Inflammatory macrophage treated with lipopolysaccharide for 1 hour (primary cell): Measurements from ENCODE around the gene LRP1B.

Source experiments
- DNase-seq, 2 donors: peaks; one replicate each; pipeline ENCODE4 v3.0.0-alpha.2; 2020 to 2022

The LRP1B gene

GRCh38 chr2:141497272-141497671, 633.5 kb downstream of the LRP1B start:
- DNase-seq, result peak; percentile 1 to 68

- DNase-seq, result peak; percentile 6 to 70
These were observed 634.0 kb downstream of the LRP1B start for GRCh38 chr2:141496810-141497209.

- DNase-seq, result no peak
These were observed 636.9 kb downstream of the LRP1B start for GRCh38 chr2:141493936-141494335.

GRCh38 chr2:141492816-141493215, 638.0 kb downstream of the LRP1B start:
- no peak for DNase-seq

- no peak for DNase-seq
These were observed 639.9 kb downstream of the LRP1B start for GRCh38 chr2:141490886-141491285.

GRCh38 chr2:141482697-141483096, 648.1 kb downstream of the LRP1B start:
- no peak for DNase-seq

- DNase-seq, result no peak
These were observed 655.0 kb downstream of the LRP1B start for GRCh38 chr2:141475801-141476200.

- no peak for DNase-seq
These were observed 662.1 kb downstream of the LRP1B start for GRCh38 chr2:141468761-141469160.

- DNase-seq, result no peak
These were observed 663.5 kb downstream of the LRP1B start for GRCh38 chr2:141467331-141467730.

- no peak for DNase-seq
These were observed 665.8 kb downstream of the LRP1B start for GRCh38 chr2:141464995-141465394.

- DNase-seq, result no peak
These were observed 672.5 kb downstream of the LRP1B start for GRCh38 chr2:141458351-141458750.

GRCh38 chr2:141455877-141456276, 674.9 kb downstream of the LRP1B start:
- no peak for DNase-seq

- DNase-seq, result no peak
These were observed 675.5 kb downstream of the LRP1B start for GRCh38 chr2:141455211-141455826.

- DNase-seq, result no peak
These were observed 690.7 kb downstream of the LRP1B start for GRCh38 chr2:141440072-141440635.

- no peak for DNase-seq
These were observed 691.3 kb downstream of the LRP1B start for GRCh38 chr2:141439524-141439923.

GRCh38 chr2:141438536-141438935, 692.3 kb downstream of the LRP1B start:
- DNase-seq, result no peak

- DNase-seq, result no peak
These were observed 693.3 kb downstream of the LRP1B start for GRCh38 chr2:141437521-141437920.

GRCh38 chr2:141423124-141423523, 707.7 kb downstream of the LRP1B start:
- DNase-seq, result no peak

GRCh38 chr2:141417246-141417797, 713.5 kb downstream of the LRP1B start:
- no peak for DNase-seq

- DNase-seq, result no peak
These were observed 719.4 kb downstream of the LRP1B start for GRCh38 chr2:141411419-141411818.

GRCh38 chr2:141399270-141399669, 731.5 kb downstream of the LRP1B start:
- DNase-seq, result no peak

- no peak for DNase-seq
These were observed 737.6 kb downstream of the LRP1B start for GRCh38 chr2:141393214-141393545.

GRCh38 chr2:141392517-141393213, 738.2 kb downstream of the LRP1B start:
- DNase-seq, result no peak

- no peak for DNase-seq
These were observed 744.6 kb downstream of the LRP1B start for GRCh38 chr2:141386168-141386567.
